BJ (cell line): ENCODE results near the gene POLQ. TPM values are rescaled to one million over a fixed set of nuclear protein-coding genes. Genes with fewer than 3 reads are reported as not detected.

Experiments
- CTCF ChIA-PET: fragments of 350-600 bp; formaldehyde crosslinking; extraction: SDS; loops from one replicate; lab custom pipeline; 2021; ENCODE audit warnings: antibody characterized with exemption, inconsistent platforms; lab: Yijun Ruan, JAX
- POLR2A ChIA-PET: fragments of 300-600 bp; sonication (Branson Sonifier 250); formaldehyde crosslinking; extraction: SDS; loops from one replicate; lab custom pipeline; 2021; ENCODE audit warnings: antibody characterized with exemption; lab: Charles Lee
- DNase-seq: peaks from one replicate; pipeline ENCODE4 v3.0.0-alpha.2; 2011; ENCODE audit warnings: low read depth
- H3K27me3 ChIP-seq: 2 replicates; pipeline ENCODE4 v1.6.0; 2011; ENCODE audit warnings: low read length; ENCODE audit not compliant: control insufficient read depth, insufficient read depth
- H3K36me3 ChIP-seq: 2 replicates; pipeline ENCODE4 v1.5.1; 2011; ENCODE audit warnings: low read length; ENCODE audit not compliant: control insufficient read depth, insufficient read depth
- H3K4me3 ChIP-seq: 2 replicates; pipeline ENCODE4 v1.5.1; 2011; ENCODE audit warnings: low read depth, mild to moderate bottlenecking, control low read depth, low read length
- CTCF ChIP-seq: IDR thresholded peaks from 2 replicates; pipeline ENCODE4 v1.5.1; 2011; ENCODE audit warnings: low read depth, mild to moderate bottlenecking, control low read depth, inconsistent platforms, low read length, moderate library complexity; ENCODE audit not compliant: insufficient read depth
- polyA plus RNA-seq: library from polyadenylated mRNA; depleted of rRNA; stranded (reverse); fragments of >200 nt; gene quantifications from 2 replicates; pipeline ENCODE4 v1.2.3, GENCODE V29; 2011

POLQ gene
- polyA plus RNA-seq, 1 experiment, result 1.0 TPM

- CTCF ChIA-PET, result interaction anchor here (0.6 kb wide), 1 partner anchor 12 kb away, joined by 3 read pairs; no protein-coding TSS in a partner anchor
- Histone ChIP-seq H3K27me3 (no peaks in the 10 kb centered on the region), H3K4me3 (no peak overlapping the region), H3K36me3 (no peaks in the 10 kb centered on the region)
- TF ChIP-seq CTCF, result no peak
- POLR2A ChIA-PET, result no interaction called here
- DNase-seq, result no peak
These were observed 62.5 kb downstream of the POLQ start for GRCh38 chr3:121483290-121483689.

- CTCF ChIA-PET, result no interaction called here
- Histone ChIP-seq H3K27me3 (no peaks in the 10 kb centered on the region), H3K36me3 (no peaks in the 10 kb centered on the region), H3K4me3 (no peak overlapping the region)
- peak; percentile 62 for DNase-seq
- POLR2A ChIA-PET, result no interaction called here
- TF ChIP-seq CTCF, result no peak
These were observed 63.1 kb downstream of the POLQ start for GRCh38 chr3:121482660-121483059.

GRCh38 chr3:121481106-121481880 lies 64.5 kb downstream of the POLQ start:
- POLR2A ChIA-PET, result interaction anchor here (0.6 kb wide), 1 partner anchor 348 kb away, joined by 3 read pairs; no protein-coding TSS in a partner anchor
- CTCF ChIA-PET, result interaction anchor here (0.9 to 2.2 kb wide), 2 partner anchors 10 to 14 kb away, joined by 3 to 7 read pairs; no protein-coding TSS in a partner anchor
- no peaks in the 10 kb centered on the region for H3K27me3 ChIP-seq
- no peak for TF ChIP-seq CTCF
- H3K36me3 ChIP-seq, result no peaks in the 10 kb centered on the region
- DNase-seq, result no peak
- H3K4me3 ChIP-seq, result no peak overlapping the region

GRCh38 chr3:121477589-121477988 lies 68.2 kb downstream of the POLQ start:
- ChIA-PET CTCF (interaction anchor here (1.1 kb wide), 1 partner anchor 14 kb away, joined by 3 read pairs; no protein-coding TSS in a partner anchor), POLR2A (no interaction called here)
- TF ChIP-seq CTCF, result no peak
- no peaks in the 10 kb centered on the region for H3K36me3 ChIP-seq
- H3K27me3 ChIP-seq, result no peaks in the 10 kb centered on the region
- no peak overlapping the region for H3K4me3 ChIP-seq
- DNase-seq, result peak; percentile 47

- Histone ChIP-seq H3K36me3 (no peaks in the 10 kb centered on the region), H3K4me3 (no peak overlapping the region), H3K27me3 (no peaks in the 10 kb centered on the region)
- DNase-seq, result no peak
- ChIA-PET POLR2A (no interaction called here), CTCF (no interaction called here)
- no peak for TF ChIP-seq CTCF
These were observed 72.8 kb downstream of the POLQ start for GRCh38 chr3:121473001-121473400.
